DOHH2 (cell line): Measurements from ENCODE around the gene TASL.

ENCODE experiments used
- H3F3A ChIP-seq: fragments of 200-600 bp; sonication (generic), shearing (Covaris generic); 2 replicates; pipeline ENCODE4 v1.6.0; 2016; ENCODE audit warnings: antibody characterized with exemption, mild to moderate bottlenecking; ENCODE audit not compliant: control insufficient read depth, insufficient read depth
- H3K27ac ChIP-seq: fragments of 200-600 bp; sonication (generic); 2 replicates; pipeline ENCODE4 v1.5.1; 2014; ENCODE audit warnings: low read depth, mild to moderate bottlenecking, low read length, moderate library complexity
- H3K27me3 ChIP-seq: fragments of 200-600 bp; sonication (generic); 2 replicates; pipeline ENCODE4 v1.6.1; 2014; ENCODE audit warnings: mild to moderate bottlenecking, low read length, mixed read lengths; ENCODE audit not compliant: control insufficient read depth
- H3K36me3 ChIP-seq: fragments of 200-600 bp; sonication (generic); 2 replicates; pipeline ENCODE4 v1.6.1; 2014; ENCODE audit warnings: mild to moderate bottlenecking, low read length, moderate library complexity, mixed read lengths; ENCODE audit not compliant: control insufficient read depth
- H3K4me1 ChIP-seq: fragments of 200-600 bp; sonication (generic); 2 replicates; pipeline ENCODE4 v1.6.1; 2014; ENCODE audit warnings: mild to moderate bottlenecking, low read length, mixed read lengths; ENCODE audit not compliant: control insufficient read depth
- H3K4me2 ChIP-seq: fragments of 200-600 bp; sonication (generic); 2 replicates; pipeline ENCODE4 v1.6.0; 2014; ENCODE audit warnings: mild to moderate bottlenecking, low read length, moderate library complexity
- H3K4me3 ChIP-seq: fragments of 200-600 bp; sonication (generic); 2 replicates; pipeline ENCODE4 v1.5.1; 2014; ENCODE audit warnings: mild to moderate bottlenecking, low read length, mixed read lengths
- H3K79me2 ChIP-seq: fragments of 200-600 bp; sonication (generic); 2 replicates; pipeline ENCODE4 v1.6.1; 2014; ENCODE audit warnings: mild to moderate bottlenecking, low read length, mixed read lengths; ENCODE audit not compliant: control insufficient read depth
- H3K9me2 ChIP-seq: fragments of 200-600 bp; sonication (generic); replicated peaks from 2 replicates; pipeline ENCODE4 v1.6.1; 2014; ENCODE audit warnings: mild to moderate bottlenecking, low read length, mixed read lengths; ENCODE audit not compliant: control insufficient read depth
- H3K9me3 ChIP-seq: fragments of 200-600 bp; sonication (generic); 2 replicates; pipeline ENCODE4 v1.6.1; 2014; ENCODE audit warnings: antibody characterized with exemption, low read length, mixed read lengths; ENCODE audit not compliant: control insufficient read depth, insufficient read depth
- H4K20me1 ChIP-seq: fragments of 200-600 bp; sonication (generic); 2 replicates; pipeline ENCODE4 v1.6.0; 2014; ENCODE audit warnings: low read depth, mild to moderate bottlenecking, antibody characterized with exemption, low read length, moderate library complexity; ENCODE audit not compliant: control insufficient read depth, insufficient read depth
- CTCF ChIP-seq: fragments of 200-600 bp; sonication (generic); IDR thresholded peaks from one replicate; pipeline ENCODE4 v1.5.1; 2014; ENCODE audit warnings: antibody characterized with exemption, mild to moderate bottlenecking, low read depth, low read length; ENCODE audit not compliant: poor library complexity, severe bottlenecking
- EZH2phosphoT487 ChIP-seq: fragments of 200-600 bp; sonication (generic); IDR thresholded peaks from 2 replicates; pipeline ENCODE4 v1.6.1; 2017; ENCODE audit warnings: borderline replicate concordance, mild to moderate bottlenecking, antibody characterized with exemption, low read length, moderate library complexity, mixed read lengths

TASL gene

GRCh38 chrX:30577362-30577991 lies at the start of gene TASL:
Gene TASL, minus strand, starts transcription at chrX:30577766. Its CDS starts 17,411 bp downstream, at chrX:30560355.
- Histone ChIP-seq H3K36me3 (peaks cover 37% of the 10 kb centered on the region), H4K20me1 (no peaks in the 10 kb centered on the region), H3K4me3 (peak within 1 kb of the TSS; percentile 94), H3K4me1 (peaks cover 45% of the 10 kb centered on the region), H3K79me2 (peaks cover 48% of the 10 kb centered on the region), H3K9me2 (no peaks in the 10 kb centered on the region), H3F3A (peaks cover 9% of the 10 kb centered on the region), H3K27me3 (no peaks in the 10 kb centered on the region), H3K27ac (peak within 1 kb of the TSS; percentile 98), H3K4me2 (peak within 1 kb of the TSS; percentile 86), H3K9me3 (no peaks in the 10 kb centered on the region)
- TF ChIP-seq CTCF: no peak

GRCh38 chrX:30626402-30626801 lies 48.8 kb upstream of the TASL start:
- TF ChIP-seq CTCF: no peak
- Histone ChIP-seq H3K79me2 (no peaks in the 10 kb centered on the region), H3K27me3 (no peaks in the 10 kb centered on the region), H3K9me2 (no peaks in the 10 kb centered on the region), H4K20me1 (no peaks in the 10 kb centered on the region), H3K4me3 (no peak overlapping the region), H3K9me3 (no peaks in the 10 kb centered on the region), H3K36me3 (no peaks in the 10 kb centered on the region), H3K4me2 (no peak overlapping the region), H3K27ac (no peak overlapping the region), H3F3A (no peaks in the 10 kb centered on the region), H3K4me1 (no peaks in the 10 kb centered on the region)

GRCh38 chrX:30622361-30622760 lies 44.8 kb upstream of the TASL start:
- H3K4me2 ChIP-seq: no peak overlapping the region
- H3K4me3 ChIP-seq: no peak overlapping the region
- no peaks in the 10 kb centered on the region for H3K9me3 ChIP-seq
- TF ChIP-seq EZH2phosphoT487: no peak
- no peak for TF ChIP-seq CTCF
- H3K79me2 ChIP-seq: no peaks in the 10 kb centered on the region
- H3K4me1 ChIP-seq: peaks cover 5% of the 10 kb centered on the region
- H3F3A ChIP-seq: no peaks in the 10 kb centered on the region
- no peaks in the 10 kb centered on the region for H3K27me3 ChIP-seq
- H4K20me1 ChIP-seq: no peaks in the 10 kb centered on the region
- no peaks in the 10 kb centered on the region for H3K9me2 ChIP-seq
- no peaks in the 10 kb centered on the region for H3K36me3 ChIP-seq
- H3K27ac ChIP-seq: no peak overlapping the region
